B cell (primary cell): ENCODE data around the gene PLXNA3.

Source experiments
- CTCF ChIP-seq: fragments of 200-600 bp; IDR thresholded peaks from one replicate; pipeline ENCODE4 v1.8.0; 2022; ENCODE audit warnings: antibody characterized with exemption, mild to moderate bottlenecking
- EZH2 ChIP-seq: IDR thresholded peaks from 2 replicates; pipeline ENCODE4 v1.6.1; 2012; ENCODE audit warnings: borderline replicate concordance, low read depth, mild to moderate bottlenecking, moderate library complexity, low read length; ENCODE audit not compliant: insufficient read depth, poor library complexity, severe bottlenecking

- no peak for TF ChIP-seq CTCF
- no peak for TF ChIP-seq EZH2
These were observed 36.6 kb downstream of the PLXNA3 start for GRCh38 chrX:154494715-154495114.
